ENCODE results near the gene IGFL2. TPM values are rescaled to one million over a fixed set of nuclear protein-coding genes. Genes with fewer than 3 reads are reported as not detected.

IGFL2 gene
- total and polyA plus RNA-seq, 9 of the 15 experiments (the other 6 are each of a cell fraction or from before 2014, with no cell fraction given): 0.42 to 1.7 (median 0.75) TPM; not detected in 2

DNA sequence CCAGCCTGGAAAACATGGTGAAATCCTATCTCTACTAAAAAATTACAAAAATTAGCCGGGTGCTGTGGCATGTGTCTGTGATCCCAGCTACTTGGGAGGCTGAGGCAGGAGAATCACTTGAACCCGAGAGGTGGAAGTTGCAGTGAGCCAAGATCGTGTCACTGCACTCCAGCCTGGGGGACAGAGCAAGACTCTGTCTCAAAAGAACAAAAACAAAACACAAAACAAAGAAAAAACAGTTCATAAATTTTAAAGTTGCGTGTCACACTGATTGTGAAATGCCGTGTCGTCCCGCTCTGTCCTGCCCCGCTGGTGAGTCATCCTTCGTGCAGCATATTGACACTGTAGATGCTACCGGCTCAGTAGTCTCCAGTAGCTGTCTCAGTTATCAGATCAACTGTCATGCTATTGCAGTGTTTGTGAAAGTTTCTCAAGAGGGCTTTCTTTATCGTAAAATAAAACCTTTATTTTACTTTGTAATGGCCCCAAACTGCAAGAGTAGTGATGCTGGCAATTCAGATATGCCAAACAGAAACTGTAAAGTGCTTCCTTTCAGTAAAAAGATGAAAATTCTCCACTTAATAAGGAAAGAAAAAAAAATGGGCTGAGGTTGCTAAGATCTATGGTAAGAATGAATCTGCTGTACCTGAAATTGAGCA lies 45.1 kb downstream of the IGFL2 start (continued):
- TF ChIP-seq CBX8 (IDR thresholded peaks at IDR 0.05; ENCODE audit: borderline replicate concordance, extremely low read depth, low read depth, low read length, poor library complexity, severe bottlenecking): no peak
- no peak for TF ChIP-seq ZKSCAN1 (IDR thresholded peaks at IDR 0.05; ENCODE audit: low read depth, low read length)
- no peak for TF ChIP-seq ZNF699 (CRISPR knock-in tag; IDR thresholded peaks at IDR 0.05; ENCODE audit: insufficient replicate concordance)
- TF ChIP-seq ATF7 (IDR thresholded peaks at IDR 0.05): peak; percentile 86
- TF ChIP-seq, protein P1, sequence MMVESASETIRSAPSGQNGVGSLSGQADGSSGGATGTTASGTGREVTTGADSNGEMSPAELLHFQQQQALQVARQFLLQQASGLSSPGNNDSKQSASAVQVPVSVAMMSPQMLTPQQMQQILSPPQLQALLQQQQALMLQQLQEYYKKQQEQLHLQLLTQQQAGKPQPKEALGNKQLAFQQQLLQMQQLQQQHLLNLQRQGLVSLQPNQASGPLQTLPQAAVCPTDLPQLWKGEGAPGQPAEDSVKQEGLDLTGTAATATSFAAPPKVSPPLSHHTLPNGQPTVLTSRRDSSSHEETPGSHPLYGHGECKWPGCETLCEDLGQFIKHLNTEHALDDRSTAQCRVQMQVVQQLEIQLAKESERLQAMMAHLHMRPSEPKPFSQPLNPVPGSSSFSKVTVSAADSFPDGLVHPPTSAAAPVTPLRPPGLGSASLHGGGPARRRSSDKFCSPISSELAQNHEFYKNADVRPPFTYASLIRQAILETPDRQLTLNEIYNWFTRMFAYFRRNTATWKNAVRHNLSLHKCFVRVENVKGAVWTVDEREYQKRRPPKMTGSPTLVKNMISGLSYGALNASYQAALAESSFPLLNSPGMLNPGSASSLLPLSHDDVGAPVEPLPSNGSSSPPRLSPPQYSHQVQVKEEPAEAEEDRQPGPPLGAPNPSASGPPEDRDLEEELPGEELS (CRISPR knock-in tag; IDR thresholded peaks at IDR 0.05; ENCODE audit: borderline replicate concordance): no peak
- TF ChIP-seq ADNP (tag; IDR thresholded peaks at IDR 0.05): peak; percentile 83
- no peak for TF ChIP-seq BCL6 (CRISPR knock-in tag; IDR thresholded peaks at IDR 0.05)
- peak; percentile 45 for TF ChIP-seq CCNT2 (IDR thresholded peaks at IDR 0.05; ENCODE audit: borderline replicate concordance, extremely low read depth, insufficient read length, low read depth, low read length)
- no peak for TF ChIP-seq THRA (IDR thresholded peaks at IDR 0.05)
- TF ChIP-seq ELK1 (CRISPR knock-in tag; IDR thresholded peaks at IDR 0.05): no peak
- no peak for TF ChIP-seq CC2D1A (IDR thresholded peaks at IDR 0.05)
- no peak for TF ChIP-seq YBX1 (IDR thresholded peaks at IDR 0.05)
- no peak for TF ChIP-seq SP2 (IDR thresholded peaks at IDR 0.05; ENCODE audit: extremely low read depth, low read depth, low read length, poor library complexity, severe bottlenecking)
- TF ChIP-seq IRF1 (CRISPR knock-in tag; IDR thresholded peaks at IDR 0.05; ENCODE audit: borderline replicate concordance): no peak
- peak; percentile 89 to 92 for TF ChIP-seq TRIM24 (IDR thresholded peaks at IDR 0.05)
- TF ChIP-seq, protein P2, sequence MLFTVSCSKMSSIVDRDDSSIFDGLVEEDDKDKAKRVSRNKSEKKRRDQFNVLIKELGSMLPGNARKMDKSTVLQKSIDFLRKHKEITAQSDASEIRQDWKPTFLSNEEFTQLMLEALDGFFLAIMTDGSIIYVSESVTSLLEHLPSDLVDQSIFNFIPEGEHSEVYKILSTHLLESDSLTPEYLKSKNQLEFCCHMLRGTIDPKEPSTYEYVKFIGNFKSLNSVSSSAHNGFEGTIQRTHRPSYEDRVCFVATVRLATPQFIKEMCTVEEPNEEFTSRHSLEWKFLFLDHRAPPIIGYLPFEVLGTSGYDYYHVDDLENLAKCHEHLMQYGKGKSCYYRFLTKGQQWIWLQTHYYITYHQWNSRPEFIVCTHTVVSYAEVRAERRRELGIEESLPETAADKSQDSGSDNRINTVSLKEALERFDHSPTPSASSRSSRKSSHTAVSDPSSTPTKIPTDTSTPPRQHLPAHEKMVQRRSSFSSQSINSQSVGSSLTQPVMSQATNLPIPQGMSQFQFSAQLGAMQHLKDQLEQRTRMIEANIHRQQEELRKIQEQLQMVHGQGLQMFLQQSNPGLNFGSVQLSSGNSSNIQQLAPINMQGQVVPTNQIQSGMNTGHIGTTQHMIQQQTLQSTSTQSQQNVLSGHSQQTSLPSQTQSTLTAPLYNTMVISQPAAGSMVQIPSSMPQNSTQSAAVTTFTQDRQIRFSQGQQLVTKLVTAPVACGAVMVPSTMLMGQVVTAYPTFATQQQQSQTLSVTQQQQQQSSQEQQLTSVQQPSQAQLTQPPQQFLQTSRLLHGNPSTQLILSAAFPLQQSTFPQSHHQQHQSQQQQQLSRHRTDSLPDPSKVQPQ (CRISPR knock-in tag; IDR thresholded peaks at IDR 0.05; ENCODE audit: borderline replicate concordance): no peak
- TF ChIP-seq ZNF707 (CRISPR knock-in tag; conservative IDR thresholded peaks at IDR 0.05): no peak

All from K562 (cell line).